GM21390 (cell line): Measurements from ENCODE around the gene MED26.

Source experiments
- ATAC-seq: cut with Tn5 transposase; IDR thresholded peaks from one replicate; pipeline ENCODE4 v1.9.1; 2021; ENCODE audit not compliant: unreplicated experiment

MED26 gene

DNA sequence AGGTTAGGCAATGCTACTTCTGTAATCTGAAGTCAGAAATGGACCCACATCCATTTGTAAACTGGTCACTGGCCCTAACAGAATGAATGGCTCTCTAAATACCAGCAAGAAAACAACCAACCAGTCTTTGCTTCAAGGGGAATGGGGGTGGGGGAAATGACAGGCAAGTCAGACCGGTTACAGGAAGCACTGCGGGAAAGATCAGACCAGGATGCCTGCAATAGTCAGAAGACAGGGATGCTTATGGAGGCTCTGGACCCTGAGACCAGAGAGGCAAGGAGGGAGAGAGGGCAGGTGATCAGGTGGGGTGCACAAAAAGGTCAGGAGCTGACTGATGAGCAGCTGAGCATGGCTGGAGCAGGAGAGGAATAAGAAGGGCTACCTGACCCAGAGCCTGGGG, 13.1 kb downstream of the MED26 start:
- no peak for ATAC-seq

DNA sequence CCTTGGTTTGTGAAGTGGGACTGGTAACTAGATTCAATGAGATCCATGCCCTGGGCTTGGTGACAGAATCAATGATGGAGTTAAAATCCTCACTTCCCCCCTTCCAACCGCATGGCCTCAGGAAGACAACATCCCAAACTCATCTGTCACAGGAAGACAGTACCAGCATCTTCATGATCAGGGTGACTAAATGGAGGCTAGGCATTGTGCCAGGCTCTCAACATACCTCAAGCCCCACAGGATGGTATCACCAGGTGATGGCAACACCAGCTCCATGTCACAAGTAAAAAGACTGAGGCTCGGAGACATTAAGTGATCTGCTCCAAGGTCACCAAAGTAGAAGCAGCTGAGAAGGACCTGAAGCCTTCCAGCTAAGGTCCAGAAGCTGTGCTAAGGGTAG, 14.2 kb downstream of the MED26 start:
- no peak for ATAC-seq

- no peak for ATAC-seq
Observed at GRCh38 chr19:16612636-16613035, 15.4 kb downstream of the MED26 start.

DNA sequence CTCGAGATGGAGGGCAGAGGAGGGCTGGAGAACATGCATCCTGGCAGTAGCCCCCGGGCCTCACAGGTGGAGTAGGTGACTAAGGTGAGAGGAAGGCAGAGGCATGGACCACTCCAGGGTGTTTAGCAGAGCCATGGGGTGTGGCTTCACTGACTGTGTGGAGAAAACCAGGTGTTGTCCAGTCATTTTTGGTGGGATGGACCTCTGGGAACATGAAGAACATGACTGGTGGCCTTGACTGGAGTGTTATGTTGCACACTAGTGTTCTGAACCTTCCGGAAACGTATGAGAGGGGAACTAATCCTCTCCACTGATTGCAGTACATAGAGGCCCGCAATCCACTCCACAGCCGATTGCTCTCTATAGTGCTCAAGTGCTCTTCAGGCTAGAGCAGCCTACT, 16.9 kb downstream of the MED26 start:
- ATAC-seq, result no peak

- ATAC-seq, result no peak
Observed at GRCh38 chr19:16609511-16610200, 18.3 kb downstream of the MED26 start.

DNA sequence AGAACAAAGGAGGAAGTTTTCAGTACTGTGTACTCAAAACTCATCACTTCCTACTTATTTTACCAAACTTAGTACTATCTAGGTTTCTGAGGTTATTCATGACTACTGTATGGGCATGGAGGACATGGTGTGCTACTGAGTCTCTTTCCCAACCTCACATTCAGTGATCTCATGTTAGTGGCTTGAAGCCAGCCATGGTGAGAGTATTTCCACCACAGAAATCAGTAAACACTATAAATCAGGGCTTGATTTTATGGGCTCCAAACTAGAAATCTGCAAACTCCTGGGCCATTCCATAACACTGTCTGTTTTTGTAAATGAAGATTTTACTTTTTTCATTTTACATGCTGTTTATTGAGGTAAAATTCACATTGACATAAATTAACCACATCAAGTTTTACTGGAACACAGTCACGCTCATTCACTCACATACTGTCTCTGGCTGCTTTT, 19.7 kb downstream of the MED26 start:
- ATAC-seq, result no peak

GRCh38 chr19:16607819-16608218, 20.2 kb downstream of the MED26 start:
- ATAC-seq, result no peak

DNA sequence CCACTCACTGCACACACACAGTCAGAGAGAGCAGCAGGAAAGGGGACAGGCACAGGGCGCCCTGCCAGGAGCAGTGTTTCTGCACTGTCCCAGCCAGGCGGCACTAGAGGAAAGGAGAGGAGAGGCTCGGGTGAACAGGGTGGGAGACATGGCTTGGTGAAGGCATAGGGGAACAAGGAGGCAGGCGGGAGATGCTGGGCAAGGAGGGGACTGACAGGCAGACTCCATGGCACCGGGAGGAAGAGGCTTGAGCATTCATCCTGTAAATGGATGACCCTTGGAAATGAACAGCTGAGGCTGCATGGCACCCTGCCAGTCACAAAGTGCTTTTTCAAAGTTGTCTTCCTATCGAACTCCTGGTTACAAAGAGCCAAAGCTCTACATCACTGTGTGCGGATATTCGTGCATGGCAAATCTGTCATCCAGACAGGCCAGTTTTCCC, 22.4 kb downstream of the MED26 start:
- ATAC-seq, result no peak

DNA sequence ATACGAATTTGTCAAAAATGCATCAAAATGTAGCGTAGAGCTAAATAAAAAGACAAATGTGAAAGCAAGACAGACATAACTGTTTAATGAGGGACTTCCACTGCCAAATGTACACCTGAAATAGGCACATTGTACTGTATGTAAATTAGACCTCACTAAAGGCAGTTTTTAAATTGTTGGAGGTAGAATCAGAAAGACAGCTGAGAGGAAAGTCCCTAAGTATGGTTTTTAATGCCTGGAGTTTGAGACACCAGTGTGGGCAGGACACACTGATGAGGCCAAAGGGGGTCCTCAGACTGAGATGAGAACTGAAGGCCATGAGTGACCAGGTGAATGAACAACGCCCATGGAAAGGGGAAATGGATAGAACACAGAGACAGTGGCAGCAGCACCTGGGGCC, 22.9 kb downstream of the MED26 start:
- no peak for ATAC-seq

DNA sequence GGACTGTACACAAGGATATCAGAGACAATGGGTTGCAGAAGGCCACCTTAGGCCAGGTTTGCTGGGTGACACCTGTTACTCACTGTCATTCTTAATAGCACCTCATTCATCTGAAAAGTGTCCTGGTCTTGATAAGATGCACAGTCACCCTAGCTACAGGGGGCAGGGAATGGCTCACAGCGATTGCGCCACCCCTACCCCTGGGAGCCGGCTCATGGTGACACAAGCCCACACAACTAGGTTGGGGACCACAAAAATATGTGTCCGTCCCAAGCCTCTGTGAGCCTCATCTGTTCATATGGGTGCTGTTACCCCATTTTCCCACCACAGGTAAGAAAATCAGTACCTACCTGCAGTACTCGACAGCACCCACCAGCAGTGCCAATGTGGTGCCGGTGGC, 23.4 kb downstream of the MED26 start:
- ATAC-seq, result no peak

- no peak for ATAC-seq
Observed at GRCh38 chr19:16603090-16603489, 24.9 kb downstream of the MED26 start.

GRCh38 chr19:16601378-16602052, 26.5 kb downstream of the MED26 start:
- no peak for ATAC-seq

- ATAC-seq, result no peak
Observed at GRCh38 chr19:16600824-16601223, 27.2 kb downstream of the MED26 start.

GRCh38 chr19:16599655-16600346, 28.2 kb downstream of the MED26 start:
- ATAC-seq, result no peak

GRCh38 chr19:16598848-16599247, 29.2 kb downstream of the MED26 start:
- no peak for ATAC-seq

DNA sequence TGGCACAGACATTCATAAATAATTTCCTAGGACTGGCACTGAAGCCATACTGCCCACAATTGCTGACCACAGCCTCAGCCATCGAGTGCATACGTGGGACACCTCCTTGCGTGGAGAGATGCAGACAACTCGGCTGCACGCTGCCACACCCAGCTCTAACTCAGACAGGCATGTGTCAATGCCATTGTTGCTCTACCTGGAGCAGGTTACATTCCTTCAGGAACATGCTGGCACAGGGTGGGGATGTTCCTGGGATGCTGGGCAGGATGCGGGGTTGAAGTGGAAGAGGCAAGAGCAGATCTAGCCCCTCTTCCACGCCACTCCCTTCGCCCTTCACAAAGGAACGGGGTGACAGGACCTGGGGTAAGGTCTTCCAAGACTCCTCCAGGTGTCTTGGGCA, 31.6 kb downstream of the MED26 start:
- ATAC-seq, result no peak

- ATAC-seq, result no peak
Observed at GRCh38 chr19:16595097-16595496, 32.9 kb downstream of the MED26 start.

- no peak for ATAC-seq
Observed at GRCh38 chr19:16594681-16595091, 33.3 kb downstream of the MED26 start.

DNA sequence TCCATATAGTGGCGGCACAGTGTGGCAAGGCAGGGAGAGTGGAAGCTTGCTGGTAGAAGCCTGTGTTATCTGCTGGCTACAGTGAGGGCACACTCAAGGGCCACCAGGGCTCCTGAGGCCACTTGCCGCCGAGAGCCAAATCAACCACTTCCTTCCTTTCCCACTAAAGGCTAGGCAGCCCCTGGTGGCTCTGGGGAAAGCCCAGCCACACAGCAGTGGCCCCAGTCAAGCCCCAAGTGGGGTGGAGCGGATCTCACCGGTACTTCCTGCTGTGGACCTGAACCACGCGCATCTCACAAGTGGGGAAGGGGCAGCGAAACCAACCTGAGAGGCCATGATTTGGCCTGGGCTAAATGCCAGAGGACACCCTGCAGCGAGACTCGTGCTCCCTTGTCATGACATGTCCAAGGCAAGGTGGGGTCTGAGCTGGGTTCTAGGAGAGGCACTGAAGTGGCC, 33.8 kb downstream of the MED26 start:
- ATAC-seq, result no peak

- ATAC-seq, result no peak
Observed at GRCh38 chr19:16593181-16593580, 34.8 kb downstream of the MED26 start.

GRCh38 chr19:16591803-16592556, 36.0 kb downstream of the MED26 start:
- ATAC-seq, result no peak
